OCI-LY1 (cell line): Measurements from ENCODE around the gene COP1.
A peak's percentile ranks its signal among the peaks of the same experiment; 100 is the strongest.

Experiments used
- H2AFZ ChIP-seq: fragments of 200-600 bp; sonication (generic), shearing (Covaris generic); 2 replicates; pipeline ENCODE4 v1.6.0; 2014; ENCODE audit warnings: antibody characterized with exemption, mild to moderate bottlenecking, low read length
- H3F3A ChIP-seq: fragments of 200-600 bp; sonication (generic), shearing (Covaris generic); 2 replicates; pipeline ENCODE4 v1.6.0; 2014; ENCODE audit warnings: mild to moderate bottlenecking, antibody characterized with exemption, low read length, moderate library complexity; ENCODE audit not compliant: insufficient read depth
- H3K27ac ChIP-seq: fragments of 200-600 bp; sonication (generic); 2 replicates; pipeline ENCODE4 v1.5.1; 2014; ENCODE audit warnings: low read length, mixed run types, mild to moderate bottlenecking, low read depth; ENCODE audit not compliant: poor library complexity, severe bottlenecking
- H3K27me3 ChIP-seq: fragments of 200-600 bp; sonication (generic); 2 replicates; pipeline ENCODE4 v1.6.0; 2014; ENCODE audit warnings: antibody characterized with exemption, mild to moderate bottlenecking, low read length, moderate library complexity; ENCODE audit not compliant: insufficient read depth
- H3K36me3 ChIP-seq: fragments of 200-600 bp; sonication (generic); 2 replicates; pipeline ENCODE4 v1.6.1; 2014; ENCODE audit warnings: mild to moderate bottlenecking, antibody characterized with exemption, low read length, moderate library complexity, mixed read lengths; ENCODE audit not compliant: insufficient read depth
- H3K4me1 ChIP-seq: fragments of 200-600 bp; sonication (generic); 2 replicates; pipeline ENCODE4 v1.5.1; 2014; ENCODE audit warnings: mild to moderate bottlenecking, low read length, moderate library complexity; ENCODE audit not compliant: insufficient read depth, severe bottlenecking
- H3K4me2 ChIP-seq: fragments of 200-600 bp; sonication (generic), shearing (Covaris generic); 2 replicates; pipeline ENCODE4 v1.6.1; 2014; ENCODE audit warnings: low read length
- H3K4me3 ChIP-seq: fragments of 200-600 bp; sonication (generic); 2 replicates; pipeline ENCODE4 v1.5.1; 2014; ENCODE audit warnings: low read length, low read depth, mild to moderate bottlenecking, mixed read lengths; ENCODE audit not compliant: poor library complexity, severe bottlenecking
- H3K79me2 ChIP-seq: fragments of 200-600 bp; shearing (Covaris generic); 2 replicates; pipeline ENCODE4 v1.6.1; 2016; ENCODE audit warnings: mixed run types, low read length, mixed read lengths; ENCODE audit not compliant: insufficient read depth
- H3K9ac ChIP-seq: fragments of 200-600 bp; sonication (generic), shearing (Covaris generic); 2 replicates; pipeline ENCODE4 v1.6.1; 2014; ENCODE audit warnings: mild to moderate bottlenecking, low read length, mixed read lengths
- H3K9me2 ChIP-seq: fragments of 200-600 bp; sonication (generic), shearing (Covaris generic); 2 replicates; pipeline ENCODE4 v1.6.1; 2014; ENCODE audit warnings: low read depth, mild to moderate bottlenecking, low read length, mixed read lengths
- H3K9me3 ChIP-seq: fragments of 200-600 bp; shearing (Covaris generic); 2 replicates; pipeline ENCODE4 v1.6.1; 2014; ENCODE audit warnings: low read length, mixed read lengths
- H4K20me1 ChIP-seq: fragments of 200-600 bp; sonication (generic), shearing (Covaris generic); 2 replicates; pipeline ENCODE4 v1.6.0; 2016; ENCODE audit warnings: mild to moderate bottlenecking, low read length; ENCODE audit not compliant: insufficient read depth
- EZH2 ChIP-seq: fragments of 200-600 bp; sonication (generic), shearing (Covaris generic); IDR thresholded peaks from 2 replicates; pipeline ENCODE4 v1.8.0; 2017; ENCODE audit warnings: borderline replicate concordance, mixed run types, mild to moderate bottlenecking, antibody characterized with exemption, low read length, moderate library complexity, mixed read lengths
- TF ChIP-seq, protein P1 (sequence below): fragments of 200-600 bp; sonication (generic), shearing (Covaris generic); IDR thresholded peaks from 2 replicates; pipeline ENCODE4 v1.5.1; 2017; ENCODE audit warnings: mild to moderate bottlenecking, antibody characterized with exemption, low read length, moderate library complexity, mixed read lengths

COP1 gene

GRCh38 chr1:176177764-176178163 is 29.3 kb downstream of the COP1 start:
- Histone ChIP-seq H3K9me3 (no peaks in the 10 kb centered on the region), H3K9me2 (no peaks in the 10 kb centered on the region), H3K4me3 (peak overlapping the region; percentile 11), H4K20me1 (no peaks in the 10 kb centered on the region), H3K36me3 (peaks cover 62% of the 10 kb centered on the region), H3K27ac (peak overlapping the region; percentile 80), H3K4me1 (peaks cover 29% of the 10 kb centered on the region), H3K27me3 (no peaks in the 10 kb centered on the region), H3K9ac (no peak overlapping the region), H2AFZ (no peak overlapping the region), H3K4me2 (peak overlapping the region; percentile 45), H3K79me2 (peaks cover 23% of the 10 kb centered on the region; the same call in 1 of the 2 replicates), H3F3A (no peaks in the 10 kb centered on the region)
- no peak for TF ChIP-seq EZH2
- TF ChIP-seq, protein P1, sequence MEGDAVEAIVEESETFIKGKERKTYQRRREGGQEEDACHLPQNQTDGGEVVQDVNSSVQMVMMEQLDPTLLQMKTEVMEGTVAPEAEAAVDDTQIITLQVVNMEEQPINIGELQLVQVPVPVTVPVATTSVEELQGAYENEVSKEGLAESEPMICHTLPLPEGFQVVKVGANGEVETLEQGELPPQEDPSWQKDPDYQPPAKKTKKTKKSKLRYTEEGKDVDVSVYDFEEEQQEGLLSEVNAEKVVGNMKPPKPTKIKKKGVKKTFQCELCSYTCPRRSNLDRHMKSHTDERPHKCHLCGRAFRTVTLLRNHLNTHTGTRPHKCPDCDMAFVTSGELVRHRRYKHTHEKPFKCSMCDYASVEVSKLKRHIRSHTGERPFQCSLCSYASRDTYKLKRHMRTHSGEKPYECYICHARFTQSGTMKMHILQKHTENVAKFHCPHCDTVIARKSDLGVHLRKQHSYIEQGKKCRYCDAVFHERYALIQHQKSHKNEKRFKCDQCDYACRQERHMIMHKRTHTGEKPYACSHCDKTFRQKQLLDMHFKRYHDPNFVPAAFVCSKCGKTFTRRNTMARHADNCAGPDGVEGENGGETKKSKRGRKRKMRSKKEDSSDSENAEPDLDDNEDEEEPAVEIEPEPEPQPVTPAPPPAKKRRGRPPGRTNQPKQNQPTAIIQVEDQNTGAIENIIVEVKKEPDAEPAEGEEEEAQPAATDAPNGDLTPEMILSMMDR: no peak

- H3K36me3 ChIP-seq: peaks cover 68% of the 10 kb centered on the region
Measured at GRCh38 chr1:176174108-176174507, 33.0 kb downstream of the COP1 start.

DNA sequence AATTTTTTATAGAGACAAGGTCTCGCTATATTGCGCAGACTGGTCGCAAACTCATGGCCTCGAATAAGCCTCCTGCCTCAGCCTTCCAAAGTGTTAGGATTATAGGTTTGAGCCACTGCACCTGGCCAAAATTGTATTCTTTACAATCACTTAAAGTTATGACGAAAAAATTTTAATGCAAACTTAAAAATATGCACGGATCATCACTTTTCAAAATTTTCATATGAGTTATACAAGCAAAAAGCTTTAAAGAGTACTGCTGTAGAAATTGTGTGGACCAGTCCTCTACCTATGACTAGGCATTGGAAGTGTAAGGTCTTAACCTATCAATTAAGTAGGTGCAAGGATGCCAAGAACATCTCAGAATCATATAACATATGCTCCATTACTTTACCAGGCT is 34.9 kb downstream of the COP1 start:
- no peaks in the 10 kb centered on the region for H3K9me3 ChIP-seq
- H3K4me3 ChIP-seq: no peak overlapping the region
- H3K79me2 ChIP-seq: peaks cover 15% of the 10 kb centered on the region; the same call in 1 of the 2 replicates
- H3K27me3 ChIP-seq: no peaks in the 10 kb centered on the region
- TF ChIP-seq, protein P1: no peak
- no peak for TF ChIP-seq EZH2
- H3K4me1 ChIP-seq: peaks cover under 1% of the 10 kb centered on the region
- H3K36me3 ChIP-seq: peaks cover 68% of the 10 kb centered on the region
- no peaks in the 10 kb centered on the region for H4K20me1 ChIP-seq
- no peaks in the 10 kb centered on the region for H3F3A ChIP-seq
- H3K9ac ChIP-seq: no peak overlapping the region
- H3K9me2 ChIP-seq: no peaks in the 10 kb centered on the region
- H3K27ac ChIP-seq: no peak overlapping the region
- H3K4me2 ChIP-seq: no peak overlapping the region
- H2AFZ ChIP-seq: no peak overlapping the region

More at GRCh38 chr1:176174108-176174507, 33.0 kb downstream of the COP1 start:
- peaks cover 19% of the 10 kb centered on the region for H3K4me1 ChIP-seq
- no peaks in the 10 kb centered on the region for H3K27me3 ChIP-seq
- peaks cover 19% of the 10 kb centered on the region; the same call in 1 of the 2 replicates for H3K79me2 ChIP-seq
- no peaks in the 10 kb centered on the region for H3K9me2 ChIP-seq
- no peak overlapping the region for H2AFZ ChIP-seq
- no peaks in the 10 kb centered on the region for H3K9me3 ChIP-seq
- H3K27ac ChIP-seq: no peak overlapping the region
- no peak overlapping the region for H3K9ac ChIP-seq
- no peak overlapping the region for H3K4me3 ChIP-seq
- H4K20me1 ChIP-seq: no peaks in the 10 kb centered on the region
- no peak overlapping the region for H3K4me2 ChIP-seq
- no peaks in the 10 kb centered on the region for H3F3A ChIP-seq
- TF ChIP-seq, protein P1: no peak
- no peak for TF ChIP-seq EZH2
